ENCODE measurements around the gene DNMT3A. TPM values are rescaled to one million over a fixed set of nuclear protein-coding genes. Genes with fewer than 3 reads are reported as not detected.

Gene DNMT3A
- total and polyA plus RNA-seq, 12 donors, result 10.6 to 53.4 (median 25.0) TPM

GRCh38 chr2:25316101-25316500 lies 25.6 kb downstream of the DNMT3A start:
- Histone ChIP-seq H3K27me3 (no peaks in the 10 kb centered on the region), H3K9me3 (replicated peaks in 1 of 3) (no peaks in the 10 kb centered on the region), H3K4me3 (no peak overlapping the region), H3K36me3 (replicated peaks in 1 of 2) (peaks cover 0 to 10% of the 10 kb centered on the region in 2 donors), H3K27ac (peak overlapping the region in 2 of 5 donors; percentile 77 to 87), H3K4me1 (replicated peaks in 1 of 2) (peaks cover 40 to 57% of the 10 kb centered on the region in 2 donors)
- WGBS, 4 donors, result 44 to 59% (median 58%) methylated on average over 8 of the region's 8 CpGs
- DNase-seq, result peak in 2 of 7 donors; percentile 49 to 63
- TF ChIP-seq CTCF (IDR thresholded peaks at IDR 0.05), result no peak
- TF ChIP-seq POLR2A (IDR thresholded peaks at IDR 0.05), result no peak
- intact Hi-C loops (cut with DNase I), result no loop called here

GRCh38 chr2:25315316-25315680 lies 26.4 kb downstream of the DNMT3A start:
- TF ChIP-seq POLR2A (IDR thresholded peaks at IDR 0.05) (no peak), CTCF (IDR thresholded peaks at IDR 0.05) (no peak)
- DNase-seq, result no peak
- Histone ChIP-seq H3K4me3 (no peak overlapping the region), H3K36me3 (replicated peaks in 1 of 2) (peaks cover 0 to 10% of the 10 kb centered on the region in 2 donors), H3K27me3 (no peaks in the 10 kb centered on the region), H3K27ac (peak overlapping the region in 3 of 5 donors; percentile 53 to 87 (median 77)), H3K4me1 (replicated peaks in 1 of 2) (peaks cover 42 to 65% of the 10 kb centered on the region in 2 donors), H3K9me3 (replicated peaks in 1 of 3) (no peaks in the 10 kb centered on the region)
- intact Hi-C loops (cut with DNase I), result no loop called here
- 63 to 70% (median 69%) methylated on average over 8 to 11 of the region's 11 CpGs for WGBS, 4 donors

GRCh38 chr2:25314514-25315315 lies 27.0 kb downstream of the DNMT3A start:
- Histone ChIP-seq H3K9me3 (replicated peaks in 1 of 3) (no peaks in the 10 kb centered on the region), H3K27me3 (no peaks in the 10 kb centered on the region), H3K27ac (peak overlapping the region; percentile 13 to 87 (median 53)), H3K4me3 (no peak overlapping the region), H3K36me3 (replicated peaks in 1 of 2) (peaks cover 0 to 10% of the 10 kb centered on the region in 2 donors), H3K4me1 (replicated peaks in 1 of 2) (peaks cover 42 to 65% of the 10 kb centered on the region in 2 donors)
- 17 to 23% (median 19%) methylated on average over 7 to 13 of the region's 13 CpGs for WGBS, 4 donors
- TF ChIP-seq CTCF (IDR thresholded peaks at IDR 0.05), result no peak
- TF ChIP-seq POLR2A (IDR thresholded peaks at IDR 0.05), result no peak
- DNase-seq, result peak; percentile 62 to 80 (median 68)
- intact Hi-C loops (cut with DNase I), result no loop called here

GRCh38 chr2:25313711-25314513 lies 27.8 kb downstream of the DNMT3A start:
- WGBS, 4 donors, result 85 to 90% (median 85%) methylated on average over 25 to 27 of the region's 27 CpGs
- Histone ChIP-seq H3K27me3 (no peaks in the 10 kb centered on the region), H3K9me3 (replicated peaks in 1 of 3) (no peaks in the 10 kb centered on the region), H3K4me1 (replicated peaks in 1 of 2) (peaks cover 42 to 65% of the 10 kb centered on the region in 2 donors), H3K36me3 (replicated peaks in 1 of 2) (peaks cover 0 to 10% of the 10 kb centered on the region in 2 donors), H3K4me3 (no peak overlapping the region), H3K27ac (peak overlapping the region in 4 of 5 donors; percentile 26 to 87 (median 65))
- DNase-seq, result no peak
- intact Hi-C loops (cut with DNase I), result no loop called here
- TF ChIP-seq POLR2A (IDR thresholded peaks at IDR 0.05) (no peak), CTCF (IDR thresholded peaks at IDR 0.05) (no peak)
